Measurements from ENCODE around the gene PDCD1LG2.

Gene PDCD1LG2

DNA sequence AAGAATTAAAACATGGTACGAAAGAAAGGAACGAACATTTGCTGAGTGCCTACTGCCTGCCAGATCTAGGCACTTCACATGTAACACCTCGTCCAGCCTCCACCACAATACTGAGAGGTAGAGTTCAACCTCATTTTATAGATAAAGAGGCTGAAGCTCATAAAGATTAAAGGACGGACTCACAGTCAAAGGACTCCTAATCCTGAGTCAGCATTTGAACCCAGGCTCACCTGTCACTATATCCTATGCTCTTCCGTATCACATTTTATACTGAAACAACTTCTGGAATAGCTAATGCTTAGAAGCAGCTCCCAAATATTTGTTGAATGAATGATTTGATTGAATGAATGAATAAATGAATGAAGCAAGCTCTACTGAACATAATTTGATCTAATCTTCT is 22.5 kb downstream of the PDCD1LG2 start:
- no peak for DNase-seq

DNA sequence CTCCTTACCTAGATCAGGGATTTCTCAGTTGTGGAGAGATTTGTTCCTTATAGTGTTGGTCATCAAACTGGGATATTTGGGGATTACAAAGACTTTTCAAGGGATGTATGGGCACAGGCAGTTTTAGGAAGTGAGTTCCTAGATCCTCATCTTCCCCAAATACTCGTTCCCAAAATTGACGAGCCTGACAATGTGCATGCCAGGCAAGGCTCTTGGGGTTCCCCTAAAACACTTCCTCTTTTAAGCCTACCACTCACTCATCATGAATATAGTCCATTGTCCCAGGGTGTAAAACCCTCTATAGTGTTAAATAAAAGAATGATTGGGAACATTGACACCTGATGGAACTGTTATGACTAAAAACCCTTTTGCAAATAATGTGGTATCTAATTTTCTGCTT is 26.4 kb downstream of the PDCD1LG2 start:
- DNase-seq: no peak

DNA sequence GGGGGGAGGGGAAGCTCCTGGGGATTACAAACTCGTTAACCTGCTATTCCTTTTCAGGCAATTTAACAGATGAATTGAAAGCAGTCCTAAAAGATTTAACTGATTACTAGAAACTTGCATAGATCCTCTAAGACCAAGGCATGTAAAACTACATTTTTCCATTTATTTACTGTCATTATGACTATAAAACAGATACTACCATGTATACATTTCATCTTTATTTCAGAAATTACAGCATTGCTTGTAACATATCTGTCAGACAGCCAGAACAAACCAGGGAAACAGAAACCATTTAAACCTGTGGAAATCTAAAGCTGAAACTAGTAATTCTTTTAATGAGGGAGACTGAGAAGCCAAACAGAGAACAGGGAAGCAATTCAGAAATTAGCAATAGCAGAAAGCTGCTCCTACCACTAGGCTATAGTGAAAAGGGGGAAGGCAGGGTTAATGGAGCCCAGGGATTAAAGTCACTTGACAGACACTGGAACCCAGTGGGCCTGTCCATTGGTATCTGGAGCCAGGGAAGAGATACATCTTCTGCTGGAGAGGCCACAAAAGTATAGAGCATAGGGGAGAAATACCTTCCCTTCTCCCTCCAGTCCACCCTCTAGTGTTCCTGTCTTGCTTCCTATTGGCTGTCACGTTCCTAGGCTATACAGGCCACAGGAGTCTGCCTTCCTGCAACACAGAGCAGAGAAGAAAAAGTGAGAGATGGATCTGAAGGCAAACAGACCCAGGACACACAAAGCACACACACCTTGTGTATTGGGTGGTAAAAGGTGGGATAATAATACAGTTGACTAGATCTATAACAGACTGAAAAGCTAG is 33.8 kb downstream of the PDCD1LG2 start:
- DNase-seq: no peak

DNA sequence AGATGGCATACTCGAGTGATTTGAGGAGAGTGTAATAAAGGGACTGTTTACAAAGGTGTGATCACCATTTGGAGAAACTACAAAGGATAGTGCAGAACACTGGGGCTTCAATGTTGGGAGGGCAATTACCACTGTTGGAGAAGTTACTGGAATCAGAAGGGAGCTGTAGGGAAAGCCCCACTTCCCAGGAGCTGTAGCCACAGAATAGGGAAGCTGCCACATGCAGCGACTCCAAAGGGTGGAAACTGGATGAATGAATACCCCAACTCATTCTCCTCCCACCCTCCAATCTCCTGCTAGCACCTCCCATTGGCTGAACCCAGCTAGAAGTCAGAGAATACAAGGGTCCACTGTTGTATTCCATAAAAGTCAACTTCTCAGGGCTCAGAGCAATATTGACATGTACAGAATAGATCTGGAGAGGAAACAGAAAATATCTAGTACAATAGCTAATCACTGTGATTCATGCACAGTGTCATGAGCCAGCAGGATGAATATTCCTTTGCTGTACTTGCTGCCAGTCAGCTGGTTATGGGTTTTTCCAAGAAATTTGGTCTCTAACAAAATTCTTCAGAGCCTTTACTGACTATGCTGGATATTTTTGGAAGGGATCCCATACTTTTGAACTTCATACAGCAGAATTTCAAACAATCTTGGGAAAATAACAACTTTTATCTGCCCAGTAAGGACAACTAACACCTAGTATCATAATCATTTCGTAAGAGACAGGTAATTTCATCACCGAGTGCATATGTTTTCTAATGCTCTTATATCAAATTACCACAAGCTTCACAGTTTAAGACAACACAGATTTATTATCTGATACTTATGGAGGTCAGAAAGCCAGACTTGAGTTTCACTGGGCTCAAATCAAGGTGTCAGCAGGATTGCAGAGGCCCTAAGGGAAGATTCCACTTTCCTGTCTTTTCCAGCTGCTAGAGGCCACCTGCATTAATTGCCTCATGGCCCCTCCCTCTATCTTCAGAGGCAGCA is 39.6 kb downstream of the PDCD1LG2 start:
- DNase-seq: no peak

DNA sequence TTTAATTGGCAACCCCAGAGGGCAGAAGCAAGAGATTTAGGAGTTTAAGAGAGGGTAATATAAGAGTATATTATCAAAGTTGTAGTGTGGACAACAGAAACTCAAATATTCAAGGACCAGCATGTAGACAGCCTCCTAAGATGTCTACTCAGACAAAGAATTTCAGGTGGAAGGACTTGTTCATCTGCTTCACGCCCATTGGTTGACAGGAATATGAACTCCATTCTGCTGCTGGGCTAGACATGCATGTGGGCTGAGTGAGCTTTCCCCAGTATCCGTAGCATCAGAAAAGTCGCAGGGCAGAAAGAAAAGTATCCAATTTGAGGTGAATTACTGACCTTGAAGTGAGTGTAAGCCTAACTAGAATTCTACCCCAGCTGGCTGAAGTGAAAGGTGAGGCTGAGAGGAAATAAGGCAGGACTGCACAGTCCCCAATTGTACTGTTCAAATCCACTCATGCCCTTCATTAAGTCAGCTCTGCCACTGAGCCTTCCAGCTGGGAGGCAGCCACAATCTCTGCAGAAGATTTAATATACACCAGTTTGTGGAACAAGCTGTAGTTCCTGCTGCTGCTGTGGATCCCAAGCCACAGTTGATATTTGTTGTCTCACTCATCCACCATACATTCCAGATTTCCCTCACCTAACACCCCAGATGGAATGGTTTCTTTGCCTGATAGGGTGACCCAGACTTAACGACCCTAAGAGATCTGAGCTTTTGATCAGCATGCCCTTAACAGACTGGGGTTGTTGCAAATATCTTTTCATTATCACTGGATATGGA is 41.2 kb downstream of the PDCD1LG2 start:
- DNase-seq: no peak

DNA sequence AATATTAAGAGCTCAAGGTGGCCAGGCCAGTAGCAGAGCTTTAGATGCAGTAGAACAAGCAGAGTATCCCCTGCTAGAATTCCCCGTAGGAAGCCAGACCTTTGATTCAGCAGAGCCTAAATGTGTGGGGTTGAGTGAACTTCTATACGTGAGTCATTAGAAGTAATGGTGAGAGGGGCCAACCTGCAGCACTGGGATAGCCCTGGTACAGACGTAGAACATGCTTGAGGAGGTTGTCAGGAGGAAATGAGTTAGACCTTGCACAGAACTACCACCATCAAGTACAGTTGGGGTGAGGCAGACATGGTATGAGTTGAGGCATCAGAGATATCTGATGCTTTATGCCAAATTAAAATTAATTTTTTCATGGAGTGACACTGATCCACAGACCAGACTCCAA is 42.0 kb downstream of the PDCD1LG2 start:
- DNase-seq: no peak

DNA sequence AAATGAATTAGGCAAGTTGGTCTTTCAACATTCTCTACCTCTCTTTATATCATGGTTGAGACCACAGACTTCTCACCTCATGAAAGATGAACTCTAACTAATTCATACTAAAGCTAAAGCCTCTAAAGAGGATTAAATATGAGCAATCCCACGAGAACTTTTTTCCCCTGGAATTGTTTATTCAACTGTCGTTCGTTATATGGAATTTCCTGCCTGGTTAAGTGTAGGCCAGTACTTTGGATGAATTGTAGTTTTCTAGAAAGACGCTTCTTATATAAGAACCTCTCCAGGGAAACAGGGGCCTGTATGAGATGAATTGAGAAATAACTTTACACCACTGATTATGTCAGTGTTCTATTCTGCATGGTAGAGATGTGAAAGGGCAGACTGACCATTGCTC is 42.9 kb downstream of the PDCD1LG2 start:
- DNase-seq: no peak

DNA sequence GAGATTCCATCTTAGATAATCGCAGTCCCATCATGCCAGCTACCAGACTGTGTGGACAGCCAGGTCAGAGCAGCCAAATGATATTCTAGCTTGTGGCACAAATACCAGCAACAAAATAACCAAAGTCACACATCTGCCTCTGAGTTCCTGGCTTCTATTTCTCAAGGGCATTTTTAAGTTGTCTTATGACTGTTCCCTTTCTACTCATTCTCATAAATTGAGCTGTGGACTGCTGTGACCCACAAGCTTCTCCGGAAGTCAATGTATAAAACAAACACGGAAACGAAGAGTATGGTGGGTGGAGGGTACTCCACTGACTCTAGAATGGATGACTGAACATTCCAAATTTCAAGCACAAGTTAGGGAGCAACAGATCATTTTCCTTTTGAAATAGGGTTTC is 43.9 kb downstream of the PDCD1LG2 start:
- no peak for DNase-seq

DNA sequence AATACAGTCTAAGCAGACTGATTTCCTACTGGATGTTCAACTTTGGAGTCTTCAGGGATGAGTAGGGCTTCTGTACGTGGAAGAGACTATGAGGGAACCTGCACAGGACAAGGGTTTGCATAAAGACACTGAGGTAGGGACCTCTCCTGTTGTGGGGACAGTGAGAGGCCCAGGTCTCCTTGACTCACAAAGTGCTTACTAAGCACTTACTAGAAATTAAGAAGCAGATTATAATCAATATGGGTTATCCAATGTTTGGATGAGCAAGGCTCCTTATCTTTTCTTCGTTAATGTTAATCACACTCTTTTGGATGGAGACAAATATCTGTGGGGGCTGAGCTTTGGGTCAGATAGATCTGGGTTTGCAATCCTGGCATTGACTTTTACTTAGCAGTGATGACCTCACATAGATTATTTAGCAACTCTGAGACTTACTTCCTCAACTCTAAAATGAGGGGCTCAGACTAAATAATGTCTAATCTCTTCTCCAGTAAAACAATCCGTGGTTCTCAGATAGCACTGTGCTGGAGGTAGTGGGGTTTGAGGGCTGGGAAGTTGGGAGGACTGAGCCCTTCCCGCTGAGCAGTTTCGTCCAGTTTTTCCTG is 45.9 kb downstream of the PDCD1LG2 start:
- DNase-seq: no peak

DNA sequence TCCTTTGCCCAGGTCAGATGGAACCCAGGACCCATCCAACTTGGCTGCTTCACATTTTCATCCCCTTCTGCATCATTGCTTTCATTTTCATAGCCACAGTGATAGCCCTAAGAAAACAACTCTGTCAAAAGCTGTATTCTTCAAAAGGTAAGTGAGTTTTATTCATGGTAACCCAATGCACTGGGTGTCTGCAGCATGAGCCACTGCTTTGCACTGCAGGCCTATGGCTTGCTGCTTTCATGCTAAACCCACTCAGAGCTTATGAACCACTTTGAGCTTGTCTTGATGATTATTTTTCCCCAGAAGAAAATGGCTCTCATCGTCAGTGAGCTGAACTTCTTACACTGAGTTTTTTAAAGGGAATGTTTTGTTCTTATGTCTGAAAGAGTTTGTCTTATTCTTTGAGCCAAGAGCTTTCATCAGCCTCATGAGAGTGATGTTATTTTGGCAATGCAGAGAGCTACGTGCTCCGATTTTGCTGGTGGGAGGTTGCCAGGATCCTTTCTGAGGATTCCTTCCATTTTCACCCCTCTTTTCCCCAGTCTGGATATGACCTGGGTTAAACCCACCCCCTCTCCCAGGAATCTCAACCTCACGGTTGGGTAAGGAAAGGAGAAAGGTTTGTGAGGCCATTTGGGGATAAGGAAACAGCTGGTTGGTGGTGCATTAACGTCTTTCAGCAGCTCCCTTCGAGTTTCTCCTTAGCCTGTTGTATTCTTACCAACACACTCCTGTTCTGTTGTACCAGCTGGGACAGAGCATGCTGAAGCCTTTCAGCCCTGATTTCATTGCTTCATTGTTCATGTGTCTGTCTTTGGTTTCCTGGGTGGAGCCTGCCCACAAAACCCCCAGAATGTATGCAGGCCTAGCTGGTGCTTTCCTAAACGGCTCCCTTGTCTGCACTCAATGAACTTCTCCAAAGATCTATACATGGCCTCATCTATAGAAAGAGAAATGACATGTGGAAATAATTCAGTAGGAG is 47.6 kb downstream of the PDCD1LG2 start:
- peak; percentile 74 for DNase-seq

DNA sequence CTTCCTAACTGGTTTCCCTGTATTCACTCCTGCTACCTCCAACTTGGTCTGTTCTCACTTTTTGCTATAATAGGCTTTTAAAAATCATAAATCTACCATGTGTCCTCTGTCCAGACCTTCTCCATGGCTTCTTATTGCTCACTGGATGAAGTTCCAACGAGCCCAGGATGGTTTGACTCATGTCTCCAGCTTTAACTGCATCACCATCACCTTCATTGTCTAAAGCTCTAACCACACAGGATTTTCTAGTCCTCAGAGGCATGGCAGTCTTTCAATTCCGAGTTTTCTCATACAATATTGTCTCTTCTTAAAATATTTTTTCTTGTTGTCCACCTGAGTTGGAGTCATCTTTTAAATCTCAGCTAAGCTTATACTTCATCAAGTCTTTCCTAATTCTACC is 49.3 kb downstream of the PDCD1LG2 start:
- no peak for DNase-seq

DNA sequence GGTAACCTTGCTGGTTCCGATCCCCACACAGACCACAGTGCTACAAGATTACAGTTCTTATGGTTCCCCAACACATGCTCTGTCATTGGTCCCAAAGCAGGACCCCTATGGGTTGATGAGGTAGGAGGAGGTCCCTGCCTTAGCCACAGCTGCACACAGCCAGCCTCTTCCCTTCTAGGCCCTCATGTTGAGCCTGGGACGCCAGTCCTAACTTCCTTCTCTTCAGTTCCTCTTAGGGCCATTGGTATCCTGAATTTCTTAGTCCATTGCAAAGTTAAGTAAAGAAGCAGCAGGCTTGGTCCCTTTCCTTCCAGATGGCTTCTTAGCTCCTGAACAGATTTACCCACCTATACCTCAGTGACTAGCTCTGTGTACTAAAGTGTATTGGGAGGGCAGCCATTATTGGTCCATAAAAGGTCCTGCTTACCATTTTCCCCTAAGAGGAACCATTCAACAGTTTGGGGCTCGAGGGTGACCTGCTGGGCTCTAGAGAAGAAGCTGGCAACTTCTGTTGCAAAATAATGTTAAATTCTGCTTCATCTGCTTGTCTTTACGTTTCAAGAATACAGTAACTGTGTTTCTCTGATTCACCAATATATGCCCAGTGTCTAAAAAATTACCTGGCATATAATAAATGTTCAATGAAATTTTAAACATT is 50.2 kb downstream of the PDCD1LG2 start:
- no peak for DNase-seq

DNA sequence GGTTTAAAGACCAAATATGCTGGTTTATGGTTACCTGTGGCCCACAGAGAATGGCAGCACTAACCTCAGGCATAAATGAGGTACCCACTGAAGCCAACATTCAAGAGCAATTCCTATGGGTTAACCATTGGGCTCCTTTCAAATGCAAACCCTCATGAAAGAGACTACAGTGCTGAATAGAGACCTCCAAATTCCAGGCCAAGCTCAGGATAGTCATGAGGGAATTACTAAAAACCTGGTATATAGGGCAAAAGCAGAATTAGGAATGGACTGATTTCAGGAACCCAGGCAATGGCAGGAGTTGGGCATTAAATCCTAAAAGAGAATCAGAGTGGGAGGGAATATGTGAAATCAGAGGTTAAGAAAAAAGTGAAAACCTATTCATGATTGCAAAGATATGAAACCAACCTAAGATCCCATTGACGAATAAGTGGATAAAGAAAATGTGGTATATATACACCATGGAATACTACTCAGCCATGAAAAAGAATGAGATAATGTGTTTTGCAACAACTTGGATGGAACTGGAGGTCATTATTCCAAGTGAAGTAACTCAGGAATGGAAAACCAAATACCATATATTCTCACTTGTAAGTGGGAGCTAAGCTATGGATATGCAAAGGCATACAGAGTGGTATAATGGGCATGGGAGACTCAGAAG is 51.6 kb downstream of the PDCD1LG2 start:
- DNase-seq: no peak

DNA sequence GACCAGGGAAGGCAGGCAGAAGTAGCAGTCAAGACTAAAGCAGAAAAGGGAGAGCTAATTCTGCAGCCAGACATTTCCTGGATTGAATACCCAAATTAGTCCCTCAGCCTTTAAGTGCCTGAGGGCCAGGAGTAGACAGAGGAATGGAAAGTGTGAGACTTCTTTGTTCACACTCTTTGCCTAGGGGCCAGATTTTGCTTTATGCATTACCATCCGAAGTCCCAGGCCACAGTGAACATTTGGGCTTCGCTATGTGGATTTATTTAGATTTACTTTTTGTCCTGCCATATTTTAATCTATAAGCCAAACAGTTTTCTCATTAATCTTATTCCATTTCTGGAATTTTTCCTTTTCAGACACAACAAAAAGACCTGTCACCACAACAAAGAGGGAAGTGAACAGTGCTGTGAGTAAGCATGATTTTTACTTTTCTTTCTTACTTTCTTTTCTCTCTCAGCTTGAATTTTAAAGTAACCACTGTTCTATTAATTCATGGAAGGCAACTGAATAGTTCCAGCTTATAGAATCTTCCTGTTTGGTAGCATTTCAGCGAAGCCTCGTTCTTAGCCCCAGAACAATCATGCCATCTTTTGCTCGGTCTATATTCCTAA is 52.6 kb downstream of the PDCD1LG2 start:
- no peak for DNase-seq

DNA sequence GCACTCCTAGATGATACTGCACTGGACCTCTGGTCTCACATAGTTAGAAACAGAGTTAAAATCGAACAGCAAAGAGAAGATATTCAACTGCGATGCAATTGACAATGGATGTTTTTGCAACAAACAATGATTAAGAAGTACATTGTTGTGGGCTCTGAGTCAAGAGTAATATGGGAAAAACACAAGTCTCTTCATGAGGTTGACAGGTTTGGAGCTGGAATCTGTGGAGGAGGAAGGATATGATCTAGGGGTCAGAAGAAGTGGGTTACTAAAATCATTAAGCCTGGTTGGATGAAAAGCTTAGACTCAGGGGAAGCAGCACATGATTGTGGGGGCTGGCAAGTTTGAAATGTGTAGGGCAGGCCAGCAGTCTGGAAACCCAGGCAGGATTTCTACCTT is 53.1 kb downstream of the PDCD1LG2 start:
- no peak for DNase-seq

DNA sequence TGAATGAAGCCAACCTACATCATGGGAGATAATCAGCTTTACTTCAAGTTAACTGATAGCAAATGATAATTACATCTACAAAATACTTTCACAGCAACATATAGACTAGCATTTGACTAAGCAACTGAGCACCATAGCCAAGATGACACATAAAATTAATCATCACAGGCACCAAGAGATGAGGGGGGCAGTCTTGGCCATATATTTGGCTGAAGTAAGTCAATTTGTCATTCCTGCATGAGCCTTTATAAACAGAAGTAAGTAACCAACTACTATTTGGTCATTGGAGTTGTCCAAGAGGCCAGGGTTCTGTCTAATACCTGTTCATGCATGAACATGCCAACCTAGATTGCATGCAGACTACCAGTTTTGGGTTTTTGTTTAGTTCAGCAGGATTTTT is 53.6 kb downstream of the PDCD1LG2 start:
- DNase-seq: no peak

DNA sequence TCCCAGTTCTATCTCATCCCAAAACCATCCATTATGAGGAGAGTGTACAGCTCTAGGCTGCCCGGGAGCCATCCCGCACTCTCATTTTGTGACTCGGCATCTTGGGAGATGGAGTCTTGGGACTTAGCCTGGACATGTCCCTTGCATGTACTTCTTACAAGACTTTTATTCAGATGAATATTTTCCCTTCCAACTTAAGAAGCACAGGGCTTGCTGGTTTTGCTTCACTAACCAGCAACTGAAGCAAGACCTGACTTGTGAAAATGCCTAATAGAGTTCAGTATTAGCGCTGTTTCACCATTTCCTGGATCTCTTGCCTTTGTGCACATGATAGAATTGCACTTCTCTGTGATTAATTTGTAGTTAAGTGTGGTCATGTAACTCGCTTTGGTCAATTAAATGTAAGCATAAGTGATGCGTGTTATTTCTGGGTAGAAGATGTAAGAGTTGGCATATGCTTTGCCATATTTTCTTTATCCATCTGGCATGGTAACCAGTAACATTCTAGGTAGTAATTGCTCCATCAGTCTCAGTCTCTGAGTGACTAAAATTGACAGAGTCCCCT is 55.8 kb downstream of the PDCD1LG2 start:
- no peak for DNase-seq

DNA sequence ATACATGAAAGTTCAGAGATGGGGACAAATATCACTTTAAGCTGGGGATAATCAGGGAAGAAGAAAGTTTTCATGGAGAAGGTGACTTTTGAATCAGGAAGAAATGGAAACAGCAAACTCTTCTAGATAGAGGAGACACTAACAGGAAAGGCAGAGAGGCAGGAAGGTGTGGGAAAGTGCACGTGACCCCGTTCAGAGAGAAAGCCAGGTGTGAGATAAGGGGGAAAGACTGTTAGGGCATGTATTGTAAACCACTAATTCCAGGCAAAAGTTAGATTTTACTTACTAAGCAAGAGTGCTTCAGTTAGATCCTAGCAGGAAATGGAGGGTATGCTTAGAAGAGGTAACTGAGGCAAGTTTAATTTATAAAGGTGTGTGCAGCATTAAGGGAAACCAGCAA is 58.5 kb downstream of the PDCD1LG2 start:
- DNase-seq: no peak

DNA sequence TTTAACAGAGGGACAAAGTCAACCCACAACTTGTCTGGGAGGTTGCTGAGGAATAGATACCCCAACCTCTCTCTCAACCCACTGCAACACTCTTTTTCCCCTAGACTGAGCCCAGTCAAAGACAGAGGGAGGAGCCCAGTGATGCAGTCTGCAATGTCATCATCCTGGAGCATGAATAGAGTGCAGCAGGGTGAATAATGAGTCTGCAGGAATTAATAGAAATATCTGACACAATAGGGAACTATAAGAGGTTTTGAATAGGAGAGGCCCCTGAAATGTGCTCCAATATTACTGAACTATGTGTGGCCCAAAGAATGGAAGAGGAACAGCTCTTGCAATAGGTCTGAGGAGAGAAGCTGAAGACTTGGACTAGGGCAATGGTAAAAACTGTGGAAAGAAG is 59.1 kb downstream of the PDCD1LG2 start:
- DNase-seq: no peak

DNA sequence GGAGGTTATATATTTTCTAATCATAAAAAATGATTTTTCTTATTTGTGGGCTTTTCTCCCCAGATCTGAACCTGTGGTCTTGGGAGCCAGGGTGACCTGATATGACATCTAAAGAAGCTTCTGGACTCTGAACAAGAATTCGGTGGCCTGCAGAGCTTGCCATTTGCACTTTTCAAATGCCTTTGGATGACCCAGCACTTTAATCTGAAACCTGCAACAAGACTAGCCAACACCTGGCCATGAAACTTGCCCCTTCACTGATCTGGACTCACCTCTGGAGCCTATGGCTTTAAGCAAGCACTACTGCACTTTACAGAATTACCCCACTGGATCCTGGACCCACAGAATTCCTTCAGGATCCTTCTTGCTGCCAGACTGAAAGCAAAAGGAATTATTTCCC is 59.6 kb downstream of the PDCD1LG2 start:
- DNase-seq: no peak
